HCT116 (cell line): ENCODE results near the gene GPR78. TPM values are rescaled to one million over a fixed set of nuclear protein-coding genes. Genes with fewer than 3 reads are reported as not detected.

Experiments used
- ATAC-seq: fragments of 200-7000 bp; cut with Tn5 transposase; 2 replicates; pipeline ENCODE4 v1.9.1; 2020; ENCODE audit warnings: mild to moderate bottlenecking, moderate library complexity
- BruUV-seq: library from RNA; stranded (reverse); fragments of 400-500 nt; replicated peaks from 2 replicates; lab custom pipeline; 2021; lab: Mats Ljungman, UMichigan
- CTCF ChIA-PET: fragments of 300-600 bp; sonication (Branson Sonifier 250); formaldehyde crosslinking; loops from one replicate; lab custom pipeline; 2021; ENCODE audit warnings: antibody characterized with exemption; lab: Charles Lee
- POLR2A ChIA-PET: fragments of 300-600, 350-600 bp; sonication (Branson Sonifier 250); formaldehyde crosslinking; loops from one replicate; lab custom pipeline; 2021; ENCODE audit warnings: antibody characterized with exemption; lab: Charles Lee
- RAD21 ChIA-PET, 2 experiments: fragments of 300-600 bp; sonication (Branson Sonifier 250); formaldehyde crosslinking; loops; one replicate each; lab custom pipeline; 2023; ENCODE audit warnings: low total read pairs in 2 of 2; ENCODE audit not compliant: uncharacterized antibody in 2 of 2, unreplicated experiment in 2 of 2, low non-redundant PET in 1 of 2; lab: Charles Lee
- DNase-seq: peaks from one replicate; pipeline ENCODE4 v3.0.0-alpha.2; 2010; ENCODE audit warnings: low read depth, low spot score
- H2AFZ ChIP-seq: fragments of 200-600 bp; shearing (Covaris generic), sonication (generic); 2 replicates; pipeline ENCODE4 v1.6.1; 2017; ENCODE audit warnings: low read depth, mixed run types, mixed read lengths, antibody characterized with exemption, low read length; ENCODE audit not compliant: poor library complexity, severe bottlenecking
- H3K27ac ChIP-seq: 2 replicates; pipeline ENCODE4 v1.5.1; 2012; ENCODE audit warnings: low read depth, low read length
- H3K27me3 ChIP-seq: fragments of 200-600 bp; sonication (generic); 2 replicates; pipeline ENCODE4 v1.6.1; 2016; ENCODE audit warnings: mixed run types, low read length, mixed read lengths; ENCODE audit not compliant: insufficient read depth
- H3K36me3 ChIP-seq, 2 experiments: fragments of 200-500 bp in 1 of 2; fragments of 200-600 bp in 1 of 2; sonication (Bioruptor generic) in 1 of 2; sonication (generic) in 1 of 2; 2 replicates each; pipeline versions ENCODE4 v1.5.1 to v1.6.1; 2014 to 2016; ENCODE audit warnings: low read length in 2 of 2, inconsistent platforms in 1 of 2, mixed read lengths in 1 of 2, mixed run types in 1 of 2; ENCODE audit not compliant: insufficient read depth in 2 of 2, control insufficient read depth in 1 of 2
- H3K4me1 ChIP-seq, 2 experiments: fragments of 200-600 bp in 1 of 2; sonication (generic) in 1 of 2; 2 replicates each; pipeline versions ENCODE4 v1.5.1 to v1.6.1; 2012 to 2017; ENCODE audit warnings: low read length in 2 of 2, inconsistent platforms in 1 of 2, mild to moderate bottlenecking in 1 of 2, mixed read lengths in 1 of 2, mixed run types in 1 of 2, moderate library complexity in 1 of 2; ENCODE audit not compliant: insufficient read depth in 2 of 2, control insufficient read depth in 1 of 2
- H3K4me2 ChIP-seq: fragments of 200-600 bp; sonication (generic); 2 replicates; pipeline ENCODE4 v1.6.1; 2017; ENCODE audit warnings: mixed run types, low read length, mixed read lengths
- H3K4me3 ChIP-seq, 2 experiments: fragments of 200-600 bp in 1 of 2; sonication (generic) in 1 of 2; replicated peaks in 1 of 2; 2 replicates each; pipeline ENCODE4 v1.5.1; 2011 to 2016; ENCODE audit warnings: low read length in 2 of 2, control low read depth in 1 of 2, low read depth in 1 of 2, mild to moderate bottlenecking in 1 of 2, mixed read lengths in 1 of 2, mixed run types in 1 of 2
- H3K79me2 ChIP-seq: fragments of 200-600 bp; sonication (generic); 2 replicates; pipeline ENCODE4 v1.6.1; 2017; ENCODE audit warnings: mild to moderate bottlenecking, mixed run types, low read length, moderate library complexity, mixed read lengths; ENCODE audit not compliant: insufficient read depth
- H3K9ac ChIP-seq: fragments of 200-600 bp; sonication (generic); 2 replicates; pipeline ENCODE4 v1.6.1; 2016; ENCODE audit warnings: low read length, mixed read lengths
- H3K9me2 ChIP-seq: fragments of 200-600 bp; sonication (generic), shearing (Covaris generic); 2 replicates; pipeline ENCODE4 v1.6.1; 2017; ENCODE audit warnings: mixed run types, mild to moderate bottlenecking, moderate library complexity; ENCODE audit not compliant: insufficient read depth
- H3K9me3 ChIP-seq, 2 experiments: fragments of 200-500 bp in 1 of 2; fragments of 200-600 bp in 1 of 2; sonication (Bioruptor generic) in 1 of 2; sonication (generic) in 1 of 2; 2 replicates each; pipeline ENCODE4 v1.6.1; 2014 to 2017; ENCODE audit warnings: low read length in 2 of 2, mixed read lengths in 2 of 2, inconsistent platforms in 1 of 2, low read depth in 1 of 2, mild to moderate bottlenecking in 1 of 2, mixed run types in 1 of 2, moderate library complexity in 1 of 2; ENCODE audit not compliant: control insufficient read depth in 1 of 2, insufficient read depth in 1 of 2
- H4K20me1 ChIP-seq: fragments of 200-600 bp; sonication (generic), shearing (Covaris generic); 2 replicates; pipeline ENCODE4 v1.6.1; 2017; ENCODE audit warnings: mixed run types, mild to moderate bottlenecking, moderate library complexity; ENCODE audit not compliant: insufficient read depth
- CBX3 ChIP-seq: IDR thresholded peaks from 2 replicates; pipeline ENCODE4 v1.6.1; 2012; ENCODE audit warnings: low read depth
- CEBPB ChIP-seq: IDR thresholded peaks from 2 replicates; pipeline ENCODE4 v1.6.1; 2012; ENCODE audit warnings: low read depth
- POLR2A ChIP-seq: IDR thresholded peaks from 2 replicates; pipeline ENCODE4 v1.7.0; 2011; ENCODE audit warnings: borderline replicate concordance; ENCODE audit not compliant: insufficient read depth, insufficient read length; ENCODE audit errors: extremely low read depth
- RAD21 ChIP-seq: IDR thresholded peaks from 2 replicates; pipeline ENCODE4 v1.6.1; 2012; ENCODE audit warnings: low read depth, mild to moderate bottlenecking
- SRF ChIP-seq: IDR thresholded peaks from 2 replicates; pipeline ENCODE4 v1.6.1; 2012; ENCODE audit warnings: low read depth
- TCF7L2 ChIP-seq: IDR thresholded peaks from 2 replicates; pipeline ENCODE4 v1.7.0; 2011; ENCODE audit warnings: borderline replicate concordance, inconsistent platforms; ENCODE audit not compliant: insufficient read depth, insufficient read length; ENCODE audit errors: extremely low read depth
- YY1 ChIP-seq: IDR thresholded peaks from 2 replicates; pipeline ENCODE4 v1.6.1; 2011; ENCODE audit warnings: low read length, low read depth, moderate library complexity, mild to moderate bottlenecking; ENCODE audit not compliant: insufficient replicate concordance; ENCODE audit errors: extremely low read depth
- ZFX ChIP-seq: fragments of 450-650 bp; IDR thresholded peaks from 2 replicates; pipeline ENCODE4 v1.6.1; 2017
- intact Hi-C: fragments of 100-400 bp; cut with micrococcal nuclease; formaldehyde crosslinking; loops from 2 replicates; pipeline ENCODE4 v1.10.0; 2022
- total RNA-seq: library from RNA; stranded (reverse); gene quantifications from one replicate; pipeline ENCODE4 v1.2.1, GENCODE V29; 2021; ENCODE audit not compliant: unreplicated experiment
- TF ChIP-seq, protein P1 (sequence below): IDR thresholded peaks from 2 replicates; pipeline ENCODE4 v1.6.1; 2012
- TF ChIP-seq, protein P2 (sequence below), 3 experiments: fragments of 200-600 bp in 1 of 3; sonication (generic) in 1 of 3; IDR thresholded peaks in 2 of 3; conservative IDR thresholded peaks in 1 of 3; 2 replicates each; pipeline ENCODE4 v1.5.1; 2012 to 2017; ENCODE audit warnings: low read depth in 2 of 3, low read length in 2 of 3, antibody characterized with exemption in 1 of 3, borderline replicate concordance in 1 of 3, control low read depth in 1 of 3, mild to moderate bottlenecking in 1 of 3, mixed read lengths in 1 of 3, mixed run types in 1 of 3, moderate library complexity in 1 of 3; ENCODE audit not compliant: insufficient read depth in 1 of 3

GPR78 gene
- total RNA-seq, 1 experiment from 2014 or later = not detected

DNA sequence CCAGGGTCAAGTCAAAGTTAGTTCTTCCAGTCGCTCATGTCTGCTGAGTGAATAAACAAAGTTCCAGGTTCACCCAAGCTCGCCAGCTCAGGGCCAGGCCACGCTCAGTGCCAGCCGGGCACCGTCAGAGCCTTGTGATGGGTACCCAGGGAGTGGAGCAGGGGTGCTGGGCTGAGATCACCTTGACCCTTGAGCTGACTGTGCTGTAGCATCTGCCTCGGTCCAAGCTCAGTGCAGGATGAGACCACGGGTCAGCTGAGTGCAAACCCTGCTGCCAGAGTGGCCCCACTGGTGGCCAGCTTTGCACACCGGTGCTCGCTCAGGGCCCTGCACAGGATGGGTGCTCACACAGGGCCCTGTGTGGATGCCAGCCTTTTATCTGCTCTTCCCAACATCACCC lies 16.7 kb downstream of the GPR78 start:
- no peak for ATAC-seq
- Histone ChIP-seq H3K27me3 (0 out of 2 replicates have a peak, but pooled peaks cover under 1% of the 10 kb centered on the region), H3K27ac (no peak overlapping the region), H3K4me2 (no peak overlapping the region), H4K20me1 (no peaks in the 10 kb centered on the region), H3K36me3 (no peaks in the 10 kb centered on the region), H2AFZ (no peak overlapping the region), H3K4me3 (no peak overlapping the region), H3K79me2 (no peaks in the 10 kb centered on the region), H3K9ac (no peak overlapping the region), H3K9me2 (no peaks in the 10 kb centered on the region), H3K4me1 (peaks cover 11 to 20% of the 10 kb centered on the region in 2 experiments; a peak in 3 of 4 replicates), H3K9me3 (no peaks in the 10 kb centered on the region)
- ChIA-PET RAD21 (no interaction called here), POLR2A (no interaction called here), CTCF (interaction anchor here (1.6 kb wide), 2 partner anchors 10 to 324 kb away, joined by 3 to 5 read pairs; no protein-coding TSS in a partner anchor)
- no TSS peak for BruUV-seq
- no peak for DNase-seq
- TF ChIP-seq YY1 = no peak
- no peak for TF ChIP-seq TCF7L2
- TF ChIP-seq, protein P1, sequence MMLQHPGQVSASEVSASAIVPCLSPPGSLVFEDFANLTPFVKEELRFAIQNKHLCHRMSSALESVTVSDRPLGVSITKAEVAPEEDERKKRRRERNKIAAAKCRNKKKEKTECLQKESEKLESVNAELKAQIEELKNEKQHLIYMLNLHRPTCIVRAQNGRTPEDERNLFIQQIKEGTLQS = no peak
- TF ChIP-seq POLR2A = no peak
- intact Hi-C loops = loop anchor here (5.0 to 10.0 kb wide), 2 partner anchors 320 to 352 kb away; no protein-coding TSS in a partner anchor

GRCh38 chr4:8597319-8597718 lies 17.1 kb downstream of the GPR78 start:
- ChIA-PET RAD21 (no interaction called here), CTCF (interaction anchor here (1.6 kb wide), 2 partner anchors 11 to 323 kb away, joined by 3 to 5 read pairs; no protein-coding TSS in a partner anchor), POLR2A (no interaction called here)
- no peak overlapping the region for H2AFZ ChIP-seq
- no peaks in the 10 kb centered on the region for H3K27me3 ChIP-seq
- no TSS peak for BruUV-seq
- H3K4me1 ChIP-seq = peaks cover 11 to 20% of the 10 kb centered on the region in 2 experiments; a peak in 3 of 4 replicates
- H3K9me2 ChIP-seq = no peaks in the 10 kb centered on the region
- no peaks in the 10 kb centered on the region for H4K20me1 ChIP-seq
- H3K9ac ChIP-seq = no peak overlapping the region
- intact Hi-C loops = loop anchor here (5.0 to 10.0 kb wide), 2 partner anchors 320 to 353 kb away; no protein-coding TSS in a partner anchor
- H3K9me3 ChIP-seq = no peaks in the 10 kb centered on the region
- TF ChIP-seq RAD21 = no peak
- TF ChIP-seq CBX3 = no peak
- no peak for TF ChIP-seq TCF7L2
- TF ChIP-seq CEBPB = no peak
- TF ChIP-seq, protein P2, sequence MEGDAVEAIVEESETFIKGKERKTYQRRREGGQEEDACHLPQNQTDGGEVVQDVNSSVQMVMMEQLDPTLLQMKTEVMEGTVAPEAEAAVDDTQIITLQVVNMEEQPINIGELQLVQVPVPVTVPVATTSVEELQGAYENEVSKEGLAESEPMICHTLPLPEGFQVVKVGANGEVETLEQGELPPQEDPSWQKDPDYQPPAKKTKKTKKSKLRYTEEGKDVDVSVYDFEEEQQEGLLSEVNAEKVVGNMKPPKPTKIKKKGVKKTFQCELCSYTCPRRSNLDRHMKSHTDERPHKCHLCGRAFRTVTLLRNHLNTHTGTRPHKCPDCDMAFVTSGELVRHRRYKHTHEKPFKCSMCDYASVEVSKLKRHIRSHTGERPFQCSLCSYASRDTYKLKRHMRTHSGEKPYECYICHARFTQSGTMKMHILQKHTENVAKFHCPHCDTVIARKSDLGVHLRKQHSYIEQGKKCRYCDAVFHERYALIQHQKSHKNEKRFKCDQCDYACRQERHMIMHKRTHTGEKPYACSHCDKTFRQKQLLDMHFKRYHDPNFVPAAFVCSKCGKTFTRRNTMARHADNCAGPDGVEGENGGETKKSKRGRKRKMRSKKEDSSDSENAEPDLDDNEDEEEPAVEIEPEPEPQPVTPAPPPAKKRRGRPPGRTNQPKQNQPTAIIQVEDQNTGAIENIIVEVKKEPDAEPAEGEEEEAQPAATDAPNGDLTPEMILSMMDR (IDR thresholded peaks at IDR 0.05 in 2 of 3, conservative IDR thresholded peaks at IDR 0.05 in 1 of 3; ENCODE audit: borderline replicate concordance in 1 of 3, insufficient read depth in 1 of 3, low read depth in 2 of 3, low read length in 2 of 3) = no peak
- TF ChIP-seq, protein P1 = no peak
- no peak for TF ChIP-seq ZFX
- TF ChIP-seq SRF = no peak
- no peak overlapping the region for H3K4me2 ChIP-seq
- H3K27ac ChIP-seq = no peak overlapping the region
- no peak for ATAC-seq
- no peaks in the 10 kb centered on the region for H3K36me3 ChIP-seq
- no peaks in the 10 kb centered on the region for H3K79me2 ChIP-seq
- H3K4me3 ChIP-seq = no peak overlapping the region
- DNase-seq = no peak
